Kidney epithelial cell (primary cell): ENCODE measurements around the gene ETV2. TPM values are rescaled to one million over a fixed set of nuclear protein-coding genes. Genes with fewer than 3 reads are reported as not detected.
"Not testable (repeated sequence)": the region's sequence is repeated elsewhere in the genome, so short reads cannot be mapped to it uniquely, and the experiment has no call there.

Experiments used
- DNase-seq: peaks from one replicate; pipeline ENCODE4 v3.0.0-alpha.2; 2010; ENCODE audit warnings: low read depth
- H3K27me3 ChIP-seq: 2 replicates; pipeline ENCODE4 v1.6.0; 2011; ENCODE audit warnings: low read length; ENCODE audit not compliant: control insufficient read depth, insufficient read depth
- H3K36me3 ChIP-seq: 2 replicates; pipeline ENCODE4 v1.5.1; 2011; ENCODE audit warnings: low read length; ENCODE audit not compliant: control insufficient read depth, insufficient read depth
- H3K4me3 ChIP-seq: 2 replicates; pipeline ENCODE4 v1.5.1; 2011; ENCODE audit warnings: low read depth, mild to moderate bottlenecking, control low read depth, low read length
- CTCF ChIP-seq: IDR thresholded peaks from 2 replicates; pipeline ENCODE4 v1.5.1; 2011; ENCODE audit warnings: mild to moderate bottlenecking, moderate library complexity, low read length, control low read depth, inconsistent platforms; ENCODE audit not compliant: insufficient read depth, poor library complexity, severe bottlenecking
- total RNA-seq: library from RNA; depleted of rRNA; stranded (reverse); fragments of >200 nt; gene quantifications from 2 replicates; pipeline ENCODE4 v1.2.3, GENCODE V29; 2015

ETV2 gene
- not detected in 2 replicates for total RNA-seq

- no peak for TF ChIP-seq CTCF
- Histone ChIP-seq H3K4me3 (no peak within 1 kb of the TSS), H3K36me3 (peaks cover 2% of the 10 kb centered on the region), H3K27me3 (no peaks in the 10 kb centered on the region)
- DNase-seq: no peak
Measured at GRCh38 chr19:35641515-35642151, at the start of gene ETV2. TSS of gene ETV2 (plus strand) at chr19:35641745. CDS start at chr19:35642461, 716 bp downstream.

GRCh38 chr19:35592226-35592625 lies 49.3 kb upstream of the ETV2 start:
- Histone ChIP-seq H3K36me3 (no peaks in the 10 kb centered on the region), H3K4me3 (no peak overlapping the region), H3K27me3 (no peaks in the 10 kb centered on the region)
- TF ChIP-seq CTCF: peak; percentile 40
- DNase-seq: no peak

GRCh38 chr19:35595026-35595425 lies 46.5 kb upstream of the ETV2 start:
- H3K27me3 ChIP-seq, DNase-seq, H3K36me3 ChIP-seq, H3K4me3 ChIP-seq: not testable (repeated sequence)

GRCh38 chr19:35595928-35596327 lies 45.6 kb upstream of the ETV2 start:
- Histone ChIP-seq H3K27me3 (no peaks in the 10 kb centered on the region), H3K36me3 (no peaks in the 10 kb centered on the region), H3K4me3 (no peak overlapping the region)
- no peak for DNase-seq
- no peak for TF ChIP-seq CTCF

- Histone ChIP-seq H3K36me3 (no peaks in the 10 kb centered on the region), H3K27me3 (no peaks in the 10 kb centered on the region), H3K4me3 (no peak overlapping the region)
- DNase-seq: no peak
- TF ChIP-seq CTCF: no peak
Measured at GRCh38 chr19:35596366-35596999, 45.1 kb upstream of the ETV2 start.

- H3K36me3 ChIP-seq: no peaks in the 10 kb centered on the region
- TF ChIP-seq CTCF: no peak
- no peaks in the 10 kb centered on the region for H3K27me3 ChIP-seq
- DNase-seq: no peak
- no peak overlapping the region for H3K4me3 ChIP-seq
Measured at GRCh38 chr19:35601971-35602370, 39.6 kb upstream of the ETV2 start.

- H3K36me3 ChIP-seq, H3K4me3 ChIP-seq, H3K27me3 ChIP-seq, DNase-seq: not testable (repeated sequence)
Measured at GRCh38 chr19:35604436-35604835, 37.1 kb upstream of the ETV2 start.

GRCh38 chr19:35607170-35607569 lies 34.4 kb upstream of the ETV2 start:
- DNase-seq, H3K27me3 ChIP-seq, H3K4me3 ChIP-seq, H3K36me3 ChIP-seq: not testable (repeated sequence)
